ENCODE measurements around the gene CCNB1IP1.

The CCNB1IP1 gene

DNA sequence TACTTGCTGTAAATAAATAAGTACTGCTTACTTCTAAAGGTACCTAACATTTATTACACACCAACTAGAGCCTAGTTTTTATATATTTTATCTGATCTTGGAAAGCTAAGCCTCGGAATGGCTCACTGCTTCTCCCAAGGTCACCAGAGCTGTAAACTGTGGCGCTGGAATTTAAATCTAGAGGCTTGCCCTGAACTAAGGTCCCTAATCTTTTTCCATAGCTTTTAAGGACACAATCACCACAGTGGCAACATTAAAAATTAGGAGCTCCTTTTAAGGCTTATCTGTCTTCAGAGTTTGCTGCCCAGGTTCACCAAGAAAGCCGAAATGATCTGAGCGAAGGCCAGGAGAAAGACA lies 670 bp downstream of the CCNB1IP1 start:
- peak overlapping the region; percentile 83 for H3K27ac ChIP-seq
- TF ChIP-seq, protein P1, sequence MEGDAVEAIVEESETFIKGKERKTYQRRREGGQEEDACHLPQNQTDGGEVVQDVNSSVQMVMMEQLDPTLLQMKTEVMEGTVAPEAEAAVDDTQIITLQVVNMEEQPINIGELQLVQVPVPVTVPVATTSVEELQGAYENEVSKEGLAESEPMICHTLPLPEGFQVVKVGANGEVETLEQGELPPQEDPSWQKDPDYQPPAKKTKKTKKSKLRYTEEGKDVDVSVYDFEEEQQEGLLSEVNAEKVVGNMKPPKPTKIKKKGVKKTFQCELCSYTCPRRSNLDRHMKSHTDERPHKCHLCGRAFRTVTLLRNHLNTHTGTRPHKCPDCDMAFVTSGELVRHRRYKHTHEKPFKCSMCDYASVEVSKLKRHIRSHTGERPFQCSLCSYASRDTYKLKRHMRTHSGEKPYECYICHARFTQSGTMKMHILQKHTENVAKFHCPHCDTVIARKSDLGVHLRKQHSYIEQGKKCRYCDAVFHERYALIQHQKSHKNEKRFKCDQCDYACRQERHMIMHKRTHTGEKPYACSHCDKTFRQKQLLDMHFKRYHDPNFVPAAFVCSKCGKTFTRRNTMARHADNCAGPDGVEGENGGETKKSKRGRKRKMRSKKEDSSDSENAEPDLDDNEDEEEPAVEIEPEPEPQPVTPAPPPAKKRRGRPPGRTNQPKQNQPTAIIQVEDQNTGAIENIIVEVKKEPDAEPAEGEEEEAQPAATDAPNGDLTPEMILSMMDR (conservative IDR thresholded peaks at IDR 0.05) = no peak; the same call in 1 of the 2 replicates
- TF ChIP-seq ZFX (IDR thresholded peaks at IDR 0.05) = no peak

DNA sequence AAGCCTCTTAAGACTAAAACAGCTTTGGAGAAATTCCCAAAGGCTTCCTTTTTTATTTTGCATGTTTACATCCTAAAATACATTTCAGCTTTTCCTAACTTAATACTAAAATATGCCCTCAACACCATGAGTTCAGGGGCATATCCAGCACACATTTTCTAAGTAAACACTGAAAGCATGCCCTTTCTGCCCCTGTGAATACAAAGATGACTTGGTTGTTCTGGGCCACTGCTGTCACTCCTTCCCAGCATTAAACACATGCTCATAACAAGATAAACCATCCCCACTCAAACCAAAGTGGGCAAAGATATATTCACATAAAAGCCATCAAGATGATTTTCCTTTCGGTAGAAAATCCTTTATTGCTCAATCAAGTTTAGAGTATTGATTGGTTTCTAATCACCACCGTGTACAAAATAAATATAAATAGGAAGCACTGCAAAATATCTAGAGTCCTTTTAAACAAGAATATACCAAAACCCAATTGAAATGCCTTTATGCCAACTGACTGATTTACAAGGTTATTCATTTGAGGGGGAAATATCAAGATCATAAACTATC lies 1.9 kb downstream of the CCNB1IP1 start:
- TF ChIP-seq ZFX (IDR thresholded peaks at IDR 0.05) = no peak
- TF ChIP-seq, protein P1 (conservative IDR thresholded peaks at IDR 0.05) = no peak
- H3K27ac ChIP-seq = no peak overlapping the region

DNA sequence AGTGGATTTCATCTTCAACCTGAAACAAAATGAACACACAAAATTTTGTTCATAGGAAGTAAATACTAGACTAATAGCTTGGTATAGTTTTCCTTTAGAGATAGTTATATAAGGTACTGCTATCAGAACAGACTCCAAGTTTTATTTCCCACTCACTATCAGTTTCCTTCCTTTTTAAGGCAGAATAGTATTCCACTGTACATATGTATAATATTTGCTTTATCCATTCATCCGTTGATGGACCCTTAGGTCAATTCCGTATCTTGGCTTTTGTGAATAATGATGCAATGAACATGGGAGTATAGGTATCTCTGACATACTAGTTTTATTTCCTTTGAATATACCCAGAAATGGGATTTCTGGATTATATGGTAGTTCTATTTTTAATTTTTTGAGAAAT lies 3.7 kb downstream of the CCNB1IP1 start:
- no peak overlapping the region for H3K27ac ChIP-seq
- TF ChIP-seq, protein P1 (conservative IDR thresholded peaks at IDR 0.05) = no peak
- TF ChIP-seq ZFX (IDR thresholded peaks at IDR 0.05) = no peak

DNA sequence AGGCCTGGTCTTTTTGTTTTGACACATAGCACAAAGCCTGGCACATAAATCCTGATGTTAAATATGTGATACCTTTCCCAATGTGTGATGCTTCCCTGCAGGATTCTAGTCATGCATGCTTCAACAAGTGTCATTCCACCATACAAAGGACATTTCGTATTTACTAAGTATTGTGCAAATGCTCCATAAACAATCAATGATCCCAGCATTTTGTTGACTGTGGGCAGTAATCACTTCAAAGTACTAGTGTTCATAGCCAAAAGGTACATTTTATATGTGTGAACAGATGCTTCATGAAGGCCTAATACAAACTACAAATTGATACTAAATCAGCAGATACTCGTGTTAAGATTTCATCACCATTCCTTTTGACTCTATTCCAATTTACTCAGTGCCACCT lies 4.4 kb downstream of the CCNB1IP1 start:
- H3K27ac ChIP-seq = no peak overlapping the region
- TF ChIP-seq ZFX (IDR thresholded peaks at IDR 0.05) = no peak
- TF ChIP-seq, protein P1 (conservative IDR thresholded peaks at IDR 0.05) = no peak

DNA sequence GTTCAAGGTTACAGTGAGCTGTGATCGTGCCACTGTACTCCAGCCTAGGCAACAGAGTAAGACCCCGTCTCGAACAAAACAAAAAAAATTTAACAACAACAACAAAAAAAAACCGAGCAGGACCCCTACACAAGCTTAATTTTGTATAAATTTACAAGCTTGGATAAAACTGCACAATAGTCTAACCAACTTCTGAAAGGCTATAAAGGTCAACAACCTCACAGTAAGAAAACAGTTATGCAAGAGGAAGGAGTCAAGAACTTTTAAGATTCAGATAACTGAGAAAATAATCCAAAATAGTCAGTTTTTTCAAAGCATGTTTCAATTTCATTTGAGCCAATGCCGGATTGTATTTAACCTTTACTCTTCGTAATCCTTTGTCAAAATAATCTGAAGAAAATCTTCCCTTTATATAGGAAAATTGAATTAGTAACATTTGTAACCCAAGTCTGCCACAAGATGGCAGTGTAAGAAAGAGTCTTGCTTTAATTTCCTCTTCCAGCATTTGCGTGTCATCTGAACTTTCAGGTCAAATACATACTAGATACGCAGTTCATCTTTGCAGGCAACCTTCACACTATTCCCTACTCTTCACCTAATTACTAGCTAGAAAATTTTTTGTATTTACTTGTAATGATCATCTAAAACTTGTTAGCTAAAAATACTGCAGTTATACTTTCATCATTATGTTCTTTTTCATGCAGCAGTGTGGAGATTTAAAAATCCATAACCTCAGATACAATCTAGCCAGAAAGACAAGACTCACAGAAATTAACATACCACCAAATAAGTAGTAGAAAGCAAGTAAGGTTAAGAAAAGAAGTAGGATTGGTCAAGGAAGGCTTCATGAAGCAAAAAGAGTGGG lies 5.8 kb downstream of the CCNB1IP1 start:
- no peak for TF ChIP-seq ZFX (IDR thresholded peaks at IDR 0.05)
- TF ChIP-seq, protein P1 (conservative IDR thresholded peaks at IDR 0.05) = peak; percentile 82

DNA sequence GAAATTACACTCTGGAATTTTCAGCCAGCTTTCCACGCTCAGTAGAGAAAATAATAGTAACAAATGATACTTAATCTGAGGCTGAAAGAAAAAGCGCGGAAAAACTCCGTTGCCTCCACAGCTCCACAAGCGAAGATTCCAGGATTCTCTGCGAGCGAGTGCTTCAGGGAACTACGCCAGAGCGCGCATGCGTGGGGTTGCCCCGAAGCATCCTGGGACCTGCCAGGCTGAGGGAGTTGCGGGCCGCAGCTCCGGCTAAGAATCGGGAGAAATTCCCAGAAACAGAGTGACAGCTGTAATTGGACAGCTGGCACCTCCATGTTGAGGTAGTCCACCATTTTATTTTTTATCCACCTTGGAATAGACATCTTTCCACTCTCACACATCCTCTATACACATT lies 15.4 kb downstream of the CCNB1IP1 start:
- no peak for TF ChIP-seq ZFX (IDR thresholded peaks at IDR 0.05)
- TF ChIP-seq, protein P1 (conservative IDR thresholded peaks at IDR 0.05) = no peak
- no peak overlapping the region for H3K27ac ChIP-seq

More for the DNA sequence above, 5.8 kb downstream of the CCNB1IP1 start:
- no peak overlapping the region for H3K27ac ChIP-seq

DNA sequence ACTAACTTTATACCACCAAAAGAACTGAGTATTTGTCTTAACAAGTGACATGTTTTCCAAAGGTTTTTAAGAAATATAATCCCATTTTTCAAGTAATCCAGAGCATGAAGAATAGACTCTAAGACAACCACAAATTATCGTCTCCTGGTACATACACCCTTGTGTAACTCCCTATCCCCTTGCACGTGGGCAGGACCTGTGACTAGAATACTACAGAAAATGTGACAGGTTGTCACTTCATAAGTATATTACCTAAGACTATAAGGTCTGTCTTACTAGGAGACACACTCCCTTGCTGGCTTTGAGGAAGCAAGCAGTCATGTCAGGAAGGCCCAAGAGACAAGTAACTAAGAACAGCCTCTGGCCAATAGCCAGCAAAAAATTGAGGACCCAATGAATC lies 19.1 kb downstream of the CCNB1IP1 start:
- TF ChIP-seq, protein P1 (conservative IDR thresholded peaks at IDR 0.05) = no peak
- TF ChIP-seq ZFX (IDR thresholded peaks at IDR 0.05) = no peak
- no peak overlapping the region for H3K27ac ChIP-seq
